HepG2 (cell line): ENCODE data around the gene CLCN2. TPM values are rescaled to one million over a fixed set of nuclear protein-coding genes. Genes with fewer than 3 reads are reported as not detected.
A peak's percentile ranks its signal among the peaks of the same experiment; 100 is the strongest.

ENCODE experiments used
- ATF7-NPFF ChIP-seq: sonication (generic); formaldehyde crosslinking; IDR thresholded peaks from 2 replicates; pipeline ENCODE4 v1.8.1; 2023; ENCODE audit warnings: mild to moderate bottlenecking, low read depth, missing genetic modification reagents, moderate library complexity
- CENPT ChIP-seq: sonication (generic); formaldehyde crosslinking; IDR thresholded peaks from 2 replicates; pipeline ENCODE4 v1.8.0; 2022; ENCODE audit warnings: low read depth, mild to moderate bottlenecking, moderate library complexity, missing genetic modification reagents
- HNRNPL ChIP-seq: fragments of 200-400 bp; formaldehyde crosslinking; IDR thresholded peaks from 2 replicates; pipeline ENCODE4 v1.6.1; 2017; ENCODE audit warnings: mild to moderate bottlenecking, low read depth, low read length
- KDM3A ChIP-seq: IDR thresholded peaks from 2 replicates; pipeline ENCODE4 v1.6.1; 2018; ENCODE audit warnings: low read depth, missing compliant biosample characterization
- KMT2B ChIP-seq: IDR thresholded peaks from 2 replicates; pipeline ENCODE4 v1.6.1; 2016; ENCODE audit warnings: missing genetic modification reagents, missing compliant biosample characterization
- MEF2D ChIP-seq: sonication (generic); formaldehyde crosslinking; IDR thresholded peaks from 2 replicates; pipeline ENCODE4 v1.5.1; 2020; ENCODE audit warnings: mild to moderate bottlenecking, missing genetic modification reagents
- MTA1 ChIP-seq: sonication (generic); formaldehyde crosslinking; IDR thresholded peaks from 2 replicates; pipeline ENCODE4 v1.4.0; 2020; ENCODE audit warnings: missing genetic modification reagents, mild to moderate bottlenecking, borderline replicate concordance
- PHF21A ChIP-seq: sonication (generic); formaldehyde crosslinking; IDR thresholded peaks from 2 replicates; pipeline ENCODE4 v1.5.0; 2020; ENCODE audit warnings: mild to moderate bottlenecking, missing genetic modification reagents
- PHF5A ChIP-seq: IDR thresholded peaks from one replicate; pipeline ENCODE4 v1.6.1; 2018; ENCODE audit warnings: low read depth, missing genetic modification reagents; ENCODE audit not compliant: unreplicated experiment
- SOX6 ChIP-seq, 2 experiments: fragments of 450-650 bp in 1 of 2; sonication (generic) in 1 of 2; formaldehyde crosslinking in 1 of 2; IDR thresholded peaks; 2 replicates each; pipeline versions ENCODE4 v1.4.0 to v1.6.1; 2017 to 2020; ENCODE audit warnings: antibody characterized with exemption in 1 of 2, mild to moderate bottlenecking in 1 of 2, missing genetic modification reagents in 1 of 2
- SRSF9 ChIP-seq: fragments of 200-400 bp; formaldehyde crosslinking; IDR thresholded peaks from 2 replicates; pipeline ENCODE4 v1.6.1; 2018; ENCODE audit warnings: borderline replicate concordance, mild to moderate bottlenecking, low read depth, low read length; ENCODE audit not compliant: insufficient read depth, poor library complexity, severe bottlenecking
- TP53 ChIP-seq: sonication (generic); formaldehyde crosslinking; conservative IDR thresholded peaks from 2 replicates; pipeline ENCODE4 v1.4.0; 2020; ENCODE audit warnings: missing genetic modification reagents
- ZFX ChIP-seq: sonication (generic); formaldehyde crosslinking; IDR thresholded peaks from 2 replicates; pipeline ENCODE4 v1.4.0; 2020; ENCODE audit warnings: mild to moderate bottlenecking, low read depth, missing genetic modification reagents, moderate library complexity
- ZNF230 ChIP-seq: sonication (generic); formaldehyde crosslinking; IDR thresholded peaks from 2 replicates; pipeline ENCODE4 v1.4.0; 2020; ENCODE audit warnings: mild to moderate bottlenecking, missing genetic modification reagents
- ZNF333 ChIP-seq: sonication (generic); formaldehyde crosslinking; IDR thresholded peaks from 2 replicates; pipeline ENCODE4 v1.4.0; 2020; ENCODE audit warnings: mild to moderate bottlenecking, missing genetic modification reagents, borderline replicate concordance
- ZNF430 ChIP-seq: sonication (generic); formaldehyde crosslinking; IDR thresholded peaks from 2 replicates; pipeline ENCODE4 v1.9.0; 2021; ENCODE audit warnings: mild to moderate bottlenecking, missing genetic modification reagents
- ZNF562 ChIP-seq: sonication (generic); formaldehyde crosslinking; IDR thresholded peaks from 2 replicates; pipeline ENCODE4 v1.8.0; 2022; ENCODE audit warnings: missing genetic modification reagents, borderline replicate concordance
- ZNF816 ChIP-seq: sonication (generic); formaldehyde crosslinking; IDR thresholded peaks from 2 replicates; pipeline ENCODE4 v1.8.0; 2022; ENCODE audit warnings: missing genetic modification reagents, mild to moderate bottlenecking, borderline replicate concordance
- polyA plus RNA-seq, 8 experiments: library from polyadenylated mRNA; depleted of rRNA in 3 of 8; stranded (reverse) in 7 of 8; unstranded in 1 of 8; fragments of >200 nt; fragmentation: Illumina TruSeq in 4 of 8; extraction: Trizol in 4 of 8; gene quantifications; 2 replicates each; pipeline versions ENCODE4 v1.2.1 to v1.2.3, GENCODE V29; 2011 to 2016; ENCODE audit warnings: low read depth in 4 of 8, missing spikeins in 1 of 8, mixed read lengths in 1 of 8; ENCODE audit not compliant: insufficient read depth in 1 of 8
- total RNA-seq, 5 experiments: library from RNA; depleted of rRNA; stranded (reverse); fragments of >200 nt; fragmentation: Illumina TruSeq; extraction: Trizol; gene quantifications; 2 replicates each; pipeline ENCODE4 v1.2.3, GENCODE V29; 2016; ENCODE audit warnings: low read depth in 1 of 5
- TF ChIP-seq, protein P1 (sequence below): IDR thresholded peaks from 2 replicates; pipeline ENCODE4 v1.6.1; 2016; ENCODE audit warnings: missing compliant biosample characterization, missing genetic modification reagents, borderline replicate concordance
- TF ChIP-seq, protein P2 (sequence below): IDR thresholded peaks from 2 replicates; pipeline ENCODE4 v1.6.1; 2016
- TF ChIP-seq, protein P3 (sequence below): sonication (generic); formaldehyde crosslinking; conservative IDR thresholded peaks from 2 replicates; pipeline ENCODE4 v1.4.0; 2020; ENCODE audit warnings: missing genetic modification reagents

Gene CLCN2
- total and polyA plus RNA-seq, 2 of the 13 experiments (the other 11 are each of a cell fraction or from before 2014, with no cell fraction given): 11.4 to 13.5 TPM

DNA sequence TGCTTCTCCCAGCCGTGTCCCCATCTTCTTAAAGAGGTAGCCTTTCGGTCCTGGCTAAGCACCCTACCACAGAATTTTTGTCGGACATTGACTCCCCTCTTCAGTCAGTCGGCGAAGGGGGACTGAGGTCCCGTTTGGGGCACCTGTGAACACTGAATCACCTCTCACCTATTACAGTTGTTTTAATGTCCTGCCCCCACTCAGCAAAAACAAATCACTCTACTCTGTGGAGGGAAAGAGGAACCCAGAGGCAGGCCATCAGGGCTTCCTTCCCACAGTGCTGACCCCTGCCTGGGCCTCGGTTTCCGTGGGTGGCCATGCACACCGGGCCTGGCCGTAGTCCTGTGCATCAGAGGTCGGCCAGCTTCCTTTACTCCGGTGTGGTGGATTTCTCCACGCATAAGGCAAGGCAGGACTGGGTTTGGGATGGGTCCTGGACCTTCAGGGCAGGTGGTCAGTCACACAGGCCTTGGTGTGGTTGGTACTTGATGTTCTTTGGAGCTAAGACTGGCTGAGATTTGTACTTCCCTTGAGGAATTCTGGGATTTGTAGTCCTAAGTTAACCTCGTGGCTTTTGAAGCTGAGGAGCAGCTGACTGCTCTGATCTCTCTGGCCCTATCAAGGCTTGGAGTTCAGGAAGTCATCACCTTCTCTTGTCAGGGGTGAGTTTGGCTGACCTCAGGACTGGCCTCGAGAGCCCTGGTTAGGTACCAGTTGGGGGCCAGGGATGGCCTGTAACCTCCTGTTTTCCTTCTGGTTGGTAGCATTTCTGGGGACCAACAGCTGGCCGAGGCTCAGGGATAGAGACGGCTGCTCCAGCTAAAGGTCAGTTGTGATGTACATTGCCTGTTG lies 24.6 kb downstream of the CLCN2 start (continued):
- TF ChIP-seq ZNF333 (0 out of 2 replicates have a peak, but pooled peaks have one; percentile 19), HNRNPL (no peak), SOX6 (IDR thresholded peaks at IDR 0.05) (no peak), SOX6 (CRISPR knock-in tag; IDR thresholded peaks at IDR 0.05) (no peak), CENPT (no peak), ZNF230 (CRISPR knock-in tag) (no peak), PHF5A (CRISPR knock-in tag) (no peak), MTA1 (CRISPR knock-in tag) (no peak), TP53 (CRISPR knock-in tag) (no peak), SRSF9 (no peak), KDM3A (no peak), MEF2D (CRISPR knock-in tag) (0 out of 2 replicates have a peak, but pooled peaks have one; percentile 18), ZNF562 (CRISPR knock-in tag) (no peak), PHF21A (CRISPR knock-in tag) (0 out of 2 replicates have a peak, but pooled peaks have one; percentile 25), KMT2B (CRISPR knock-in tag) (0 out of 2 replicates have a peak, but pooled peaks have one; percentile 2), ZFX (CRISPR knock-in tag) (peak; percentile 88; the same call in 1 of the 2 replicates), ATF7-NPFF (no peak), ZNF430 (0 out of 2 replicates have a peak, but pooled peaks have one; percentile 16), ZNF816 (CRISPR knock-in tag) (0 out of 2 replicates have a peak, but pooled peaks have one; percentile 25)
- TF ChIP-seq, protein P1, sequence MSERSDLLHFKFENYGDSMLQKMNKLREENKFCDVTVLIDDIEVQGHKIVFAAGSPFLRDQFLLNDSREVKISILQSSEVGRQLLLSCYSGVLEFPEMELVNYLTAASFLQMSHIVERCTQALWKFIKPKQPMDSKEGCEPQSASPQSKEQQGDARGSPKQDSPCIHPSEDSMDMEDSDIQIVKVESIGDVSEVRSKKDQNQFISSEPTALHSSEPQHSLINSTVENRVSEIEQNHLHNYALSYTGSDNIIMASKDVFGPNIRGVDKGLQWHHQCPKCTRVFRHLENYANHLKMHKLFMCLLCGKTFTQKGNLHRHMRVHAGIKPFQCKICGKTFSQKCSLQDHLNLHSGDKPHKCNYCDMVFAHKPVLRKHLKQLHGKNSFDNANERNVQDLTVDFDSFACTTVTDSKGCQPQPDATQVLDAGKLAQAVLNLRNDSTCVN (CRISPR knock-in tag): 0 out of 2 replicates have a peak, but pooled peaks have one; percentile 6
- TF ChIP-seq, protein P2, sequence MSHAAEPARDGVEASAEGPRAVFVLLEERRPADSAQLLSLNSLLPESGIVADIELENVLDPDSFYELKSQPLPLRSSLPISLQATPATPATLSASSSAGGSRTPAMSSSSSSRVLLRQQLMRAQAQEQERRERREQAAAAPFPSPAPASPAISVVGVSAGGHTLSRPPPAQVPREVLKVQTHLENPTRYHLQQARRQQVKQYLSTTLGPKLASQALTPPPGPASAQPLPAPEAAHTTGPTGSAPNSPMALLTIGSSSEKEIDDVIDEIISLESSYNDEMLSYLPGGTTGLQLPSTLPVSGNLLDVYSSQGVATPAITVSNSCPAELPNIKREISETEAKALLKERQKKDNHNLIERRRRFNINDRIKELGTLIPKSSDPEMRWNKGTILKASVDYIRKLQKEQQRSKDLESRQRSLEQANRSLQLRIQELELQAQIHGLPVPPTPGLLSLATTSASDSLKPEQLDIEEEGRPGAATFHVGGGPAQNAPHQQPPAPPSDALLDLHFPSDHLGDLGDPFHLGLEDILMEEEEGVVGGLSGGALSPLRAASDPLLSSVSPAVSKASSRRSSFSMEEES (CRISPR knock-in tag): 0 out of 2 replicates have a peak, but pooled peaks have one; percentile 13
- TF ChIP-seq, protein P3, sequence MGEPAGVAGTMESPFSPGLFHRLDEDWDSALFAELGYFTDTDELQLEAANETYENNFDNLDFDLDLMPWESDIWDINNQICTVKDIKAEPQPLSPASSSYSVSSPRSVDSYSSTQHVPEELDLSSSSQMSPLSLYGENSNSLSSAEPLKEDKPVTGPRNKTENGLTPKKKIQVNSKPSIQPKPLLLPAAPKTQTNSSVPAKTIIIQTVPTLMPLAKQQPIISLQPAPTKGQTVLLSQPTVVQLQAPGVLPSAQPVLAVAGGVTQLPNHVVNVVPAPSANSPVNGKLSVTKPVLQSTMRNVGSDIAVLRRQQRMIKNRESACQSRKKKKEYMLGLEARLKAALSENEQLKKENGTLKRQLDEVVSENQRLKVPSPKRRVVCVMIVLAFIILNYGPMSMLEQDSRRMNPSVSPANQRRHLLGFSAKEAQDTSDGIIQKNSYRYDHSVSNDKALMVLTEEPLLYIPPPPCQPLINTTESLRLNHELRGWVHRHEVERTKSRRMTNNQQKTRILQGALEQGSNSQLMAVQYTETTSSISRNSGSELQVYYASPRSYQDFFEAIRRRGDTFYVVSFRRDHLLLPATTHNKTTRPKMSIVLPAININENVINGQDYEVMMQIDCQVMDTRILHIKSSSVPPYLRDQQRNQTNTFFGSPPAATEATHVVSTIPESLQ (CRISPR knock-in tag): no peak
